Activated gamma-delta T cell treated with Interleukin-2 at 50 U/mL for 16 hours (primary cell): ENCODE data around the gene VSIG10.
"Not testable (repeated sequence)": the region's sequence is repeated elsewhere in the genome, so short reads cannot be mapped to it uniquely, and the experiment has no call there.

Experiments used
- DNase-seq: peaks from one replicate; pipeline ENCODE4 v3.0.0-alpha.2; 2020

The VSIG10 gene

DNA sequence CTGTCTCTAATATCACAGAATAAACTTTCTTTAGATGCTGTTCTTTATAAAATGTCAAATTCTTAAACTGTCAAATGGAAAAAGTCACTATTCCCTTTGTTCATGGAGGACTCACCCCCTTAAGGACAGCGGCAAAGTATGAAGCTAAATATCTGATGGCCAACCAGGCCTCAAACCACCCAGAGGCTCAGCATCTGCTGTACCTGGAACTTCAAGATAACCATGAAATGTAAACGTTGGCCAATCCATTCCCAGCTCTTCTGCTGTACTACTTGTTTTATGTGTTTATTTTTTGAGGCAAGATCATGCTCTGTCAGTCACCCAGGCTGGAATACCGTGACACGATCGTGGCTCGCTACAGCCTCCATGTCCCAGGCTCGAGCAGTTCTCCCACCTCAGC is 71.6 kb downstream of the VSIG10 start:
- no peak for DNase-seq

DNA sequence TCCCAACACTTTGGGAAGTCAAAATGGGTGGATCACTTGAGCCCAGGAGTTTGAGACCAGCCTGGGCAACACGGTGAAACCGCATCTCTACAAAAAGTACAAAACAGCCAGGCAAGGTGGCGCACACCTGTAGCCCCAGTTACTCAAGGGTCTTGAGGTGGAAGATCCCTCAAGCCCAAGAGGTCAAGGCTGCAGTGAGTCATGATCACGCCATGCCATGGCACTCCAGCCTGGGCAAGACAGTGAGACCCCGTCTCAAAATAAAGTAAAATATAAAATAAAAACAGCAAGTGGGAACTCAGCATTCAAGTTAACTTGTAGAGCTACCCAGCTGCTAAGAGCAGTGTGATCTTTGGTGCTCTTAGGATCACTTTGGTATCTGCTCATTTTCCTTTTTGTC is 74.6 kb downstream of the VSIG10 start:
- no peak for DNase-seq

DNA sequence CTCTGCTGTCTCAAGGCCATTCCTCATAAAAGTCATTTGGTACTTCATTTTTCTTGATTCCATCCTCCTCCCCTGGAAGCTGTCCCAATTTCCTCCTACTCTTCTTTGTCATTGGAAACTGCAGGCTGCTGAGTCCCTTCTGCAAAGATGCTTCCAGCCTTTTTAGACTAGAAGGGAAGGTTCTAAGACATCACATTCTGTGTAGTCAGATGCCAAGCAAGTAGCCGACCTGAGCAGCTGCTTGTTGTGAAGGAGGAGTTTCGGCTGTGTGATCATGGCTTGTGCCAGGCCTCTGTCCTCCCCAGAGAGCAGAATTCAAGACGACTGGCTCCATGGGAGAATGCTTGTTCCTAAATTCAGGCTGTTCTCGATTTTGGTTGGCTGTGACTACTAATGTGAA is 78.6 kb downstream of the VSIG10 start:
- DNase-seq: no peak

- DNase-seq: no peak
Observed at GRCh38 chr12:118023301-118023860, 80.4 kb downstream of the VSIG10 start.

- DNase-seq: no peak
Observed at GRCh38 chr12:118022728-118023109, 81.1 kb downstream of the VSIG10 start.

DNA sequence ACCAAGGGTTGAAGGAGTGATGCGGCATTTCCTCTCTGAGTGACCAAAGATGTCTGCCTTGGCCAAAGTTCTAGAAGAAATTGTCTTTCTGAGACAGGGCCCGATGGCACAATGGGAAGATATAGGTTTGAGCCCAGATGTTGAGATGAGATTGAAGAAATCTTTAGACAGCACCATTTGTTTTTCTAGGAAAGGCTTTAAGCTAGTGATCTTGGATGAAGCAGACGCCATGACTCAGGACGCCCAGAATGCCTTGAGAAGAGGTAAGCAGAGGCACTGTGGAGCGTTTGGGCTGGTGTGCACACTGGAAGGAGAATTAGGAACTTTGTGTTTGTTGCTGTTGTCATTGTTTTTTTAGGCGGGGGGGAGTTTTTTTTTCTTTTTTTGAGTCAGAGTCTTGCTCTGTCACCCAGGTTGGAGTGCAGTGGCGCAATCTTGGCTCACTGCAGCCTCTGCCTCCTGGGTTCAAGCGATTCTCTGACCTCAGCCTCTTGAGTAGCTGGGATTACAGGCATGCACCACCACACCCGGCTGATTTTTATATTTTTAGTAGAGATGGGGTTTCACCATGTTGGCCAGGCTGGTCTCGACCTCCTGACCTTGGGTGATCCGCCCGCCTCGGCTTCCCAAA is 81.6 kb downstream of the VSIG10 start:
- not testable (repeated sequence) for DNase-seq

- DNase-seq: no peak
Observed at GRCh38 chr12:118020036-118020435, 83.8 kb downstream of the VSIG10 start.

DNA sequence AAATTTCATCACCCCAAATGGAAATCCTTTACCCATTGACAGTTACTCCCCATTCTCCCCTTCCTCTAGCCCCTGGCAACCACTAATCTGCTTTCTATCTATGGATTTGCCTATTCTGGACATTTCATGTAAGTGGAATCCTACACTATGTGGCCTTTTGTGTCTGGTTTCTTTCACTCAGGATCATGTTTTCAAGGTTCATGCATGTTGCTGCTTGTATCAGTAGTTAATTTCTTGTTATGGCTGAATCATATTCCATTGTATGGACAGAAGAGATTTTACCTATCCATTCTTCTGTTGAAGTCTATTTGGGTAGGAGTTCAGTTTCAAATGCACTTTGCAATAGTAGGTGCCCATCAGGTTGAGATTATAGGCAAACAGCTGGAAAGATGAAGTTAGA is 85.9 kb downstream of the VSIG10 start:
- DNase-seq: no peak

- peak; percentile 98 for DNase-seq
Observed at GRCh38 chr12:118016424-118017264, 87.2 kb downstream of the VSIG10 start, which contains the start of gene RFC5. TSS of gene RFC5 (plus strand) at chr12:118016703. CDS start at chr12:118016828, 125 bp downstream.

DNA sequence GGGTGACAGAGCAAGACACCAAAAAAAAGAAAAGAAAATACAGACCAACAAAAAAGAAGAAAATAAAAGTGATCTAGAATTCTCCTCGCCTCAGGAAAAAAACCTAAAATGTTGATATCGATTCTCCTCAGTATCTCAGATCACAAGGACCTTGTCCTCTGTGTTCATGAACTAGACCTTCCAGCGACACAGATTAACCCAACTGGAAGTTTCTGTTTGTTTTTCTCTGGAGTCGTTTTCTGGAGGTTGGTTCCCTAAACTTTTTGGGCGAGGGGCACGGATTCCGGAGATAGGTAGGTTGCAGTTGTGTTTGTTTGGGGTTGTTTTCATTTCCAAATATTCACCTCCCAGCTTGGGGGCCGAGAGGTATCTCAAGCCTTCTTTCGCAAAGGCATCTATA is 87.9 kb downstream of the VSIG10 start:
- DNase-seq: no peak

GRCh38 chr12:118015306-118015705 is 88.5 kb downstream of the VSIG10 start:
- DNase-seq: no peak
